ENCODE measurements around the gene TOM1L2.
A peak's percentile ranks its signal among the peaks of the same experiment; 100 is the strongest.

- TF ChIP-seq CTCF (IDR thresholded peaks at IDR 0.05) (peak in 3 of 12 donors; percentile 10 to 32 (median 13)), POLR2A (IDR thresholded peaks at IDR 0.05) (peak in 1 of 2 donors; percentile 26)
Observed at GRCh38 chr17:17837380-17837821, 134.8 kb downstream of the TOM1L2 start.

Data from heart left ventricle (tissue), 13 donors.